ENCODE measurements around the gene SDF4.

- TF ChIP-seq CTCF (IDR thresholded peaks at IDR 0.05; ENCODE audit: low read depth, low read length, poor library complexity, severe bottlenecking) (no peak), EZH2phosphoT487 (IDR thresholded peaks at IDR 0.05; ENCODE audit: borderline replicate concordance, low read length) (no peak)
Measured at GRCh38 chr1:1227386-1227785, 4.4 kb downstream of the SDF4 start.
